DND-41 (cell line): Measurements from ENCODE around the gene KIF25.

Experiments
- CTCF ChIP-seq: IDR thresholded peaks from 2 replicates; pipeline ENCODE4 v1.5.1; 2012; ENCODE audit warnings: borderline replicate concordance, low read length, moderate library complexity, mild to moderate bottlenecking; ENCODE audit not compliant: poor library complexity, severe bottlenecking; ENCODE audit errors: extremely low read depth
- EZH2 ChIP-seq: IDR thresholded peaks from 3 replicates; pipeline ENCODE4 v1.6.1; 2012; ENCODE audit warnings: borderline replicate concordance, low read depth, mild to moderate bottlenecking, moderate library complexity, low read length, inconsistent platforms; ENCODE audit not compliant: severe bottlenecking

DNA sequence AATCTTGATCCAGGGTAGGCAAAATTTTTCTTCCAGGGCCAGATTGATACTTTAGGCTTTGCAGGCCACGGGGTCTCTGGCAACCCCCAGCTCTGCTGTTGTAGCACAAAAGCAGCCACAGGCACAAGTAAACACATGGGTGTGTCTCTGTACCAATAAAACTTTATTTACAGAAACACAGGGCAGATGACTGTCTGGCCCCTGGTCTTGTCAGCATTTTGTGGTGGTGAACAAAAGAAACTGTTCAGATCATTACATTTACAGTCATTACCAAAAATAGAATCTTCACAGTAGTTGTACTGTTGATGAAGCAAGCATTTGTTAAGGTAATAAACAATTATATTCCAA is 45.0 kb upstream of the KIF25 start:
- TF ChIP-seq CTCF (no peak), EZH2 (no peak)
